HUES48 (cell line): ENCODE results near the gene CBFB.
"Not testable (repeated sequence)": the region's sequence is repeated elsewhere in the genome, so short reads cannot be mapped to it uniquely, and the experiment has no call there.

ENCODE experiments used
- H3K27ac ChIP-seq: one replicate; pipeline ENCODE4 v1.7.0; 2013; ENCODE audit warnings: low read depth, low read length, inconsistent platforms
- H3K27me3 ChIP-seq: 2 replicates; pipeline ENCODE4 v1.6.1; 2013; ENCODE audit warnings: mild to moderate bottlenecking, low read length; ENCODE audit not compliant: control insufficient read depth, insufficient read depth
- H3K36me3 ChIP-seq: 2 replicates; pipeline ENCODE4 v1.6.1; 2013; ENCODE audit warnings: low read length; ENCODE audit not compliant: control insufficient read depth, insufficient read depth
- H3K4me1 ChIP-seq: 2 replicates; pipeline ENCODE4 v1.6.1; 2013; ENCODE audit warnings: mild to moderate bottlenecking, low read length; ENCODE audit not compliant: control insufficient read depth, insufficient read depth
- H3K4me3 ChIP-seq: 2 replicates; pipeline ENCODE4 v1.5.1; 2013; ENCODE audit warnings: mild to moderate bottlenecking, low read depth, low read length
- H3K9ac ChIP-seq: 2 replicates; pipeline ENCODE4 v1.6.1; 2013; ENCODE audit warnings: mild to moderate bottlenecking, low read depth, low read length, moderate library complexity
- H3K9me3 ChIP-seq: 2 replicates; pipeline ENCODE4 v1.6.1; 2013; ENCODE audit warnings: low read length; ENCODE audit not compliant: control insufficient read depth, insufficient read depth

Gene CBFB

GRCh38 chr16:67028696-67029253, at the start of gene CBFB:
TSS of gene CBFB (plus strand) at chr16:67029149. CDS start at chr16:67029408, 259 bp downstream.
- H3K27ac ChIP-seq, result peak within 1 kb of the TSS; percentile 81

GRCh38 chr16:66983033-66983432, 45.9 kb upstream of the CBFB start:
- Histone ChIP-seq H3K27ac (no peak overlapping the region), H3K36me3 (no peaks in the 10 kb centered on the region), H3K9ac (no peak overlapping the region), H3K27me3 (no peaks in the 10 kb centered on the region), H3K4me1 (no peaks in the 10 kb centered on the region), H3K4me3 (no peak overlapping the region), H3K9me3 (no peaks in the 10 kb centered on the region)

More at GRCh38 chr16:67028696-67029253, at the start of gene CBFB:
- H3K9ac ChIP-seq, result peak within 1 kb of the TSS; percentile 69
- no peaks in the 10 kb centered on the region for H3K9me3 ChIP-seq
- H3K36me3 ChIP-seq, result no peaks in the 10 kb centered on the region
- peaks cover 6% of the 10 kb centered on the region; the same call in 1 of the 2 replicates for H3K27me3 ChIP-seq
- H3K4me1 ChIP-seq, result peaks cover 6% of the 10 kb centered on the region
- H3K4me3 ChIP-seq, result peak within 1 kb of the TSS; percentile 88

GRCh38 chr16:66984892-66985311, 44.0 kb upstream of the CBFB start:
- H3K9ac ChIP-seq, result no peak overlapping the region
- no peaks in the 10 kb centered on the region for H3K4me1 ChIP-seq
- H3K27me3 ChIP-seq, result no peaks in the 10 kb centered on the region
- no peak overlapping the region for H3K4me3 ChIP-seq
- no peak overlapping the region for H3K27ac ChIP-seq
- H3K9me3 ChIP-seq, result no peaks in the 10 kb centered on the region
- H3K36me3 ChIP-seq, result no peaks in the 10 kb centered on the region

- no peak overlapping the region for H3K4me3 ChIP-seq
- no peaks in the 10 kb centered on the region for H3K27me3 ChIP-seq
- no peaks in the 10 kb centered on the region for H3K36me3 ChIP-seq
- H3K27ac ChIP-seq, result no peak overlapping the region
- H3K4me1 ChIP-seq, result no peaks in the 10 kb centered on the region
- H3K9me3 ChIP-seq, result no peaks in the 10 kb centered on the region
- H3K9ac ChIP-seq, result no peak overlapping the region
Observed at GRCh38 chr16:66986559-66986958, 42.4 kb upstream of the CBFB start.

GRCh38 chr16:66988197-66988788, 40.7 kb upstream of the CBFB start, which contains the start of gene CES4A:
TSS of gene CES4A (plus strand) at chr16:66988589. CDS start at chr16:66988773, 184 bp downstream.
- no peaks in the 10 kb centered on the region for H3K27me3 ChIP-seq
- no peaks in the 10 kb centered on the region for H3K4me1 ChIP-seq
- no peak within 1 kb of the TSS for H3K27ac ChIP-seq
- H3K36me3 ChIP-seq, result no peaks in the 10 kb centered on the region
- no peak within 1 kb of the TSS for H3K4me3 ChIP-seq
- H3K9me3 ChIP-seq, result no peaks in the 10 kb centered on the region
- no peak within 1 kb of the TSS for H3K9ac ChIP-seq

- Histone ChIP-seq H3K4me1 (no peaks in the 10 kb centered on the region), H3K9me3 (no peaks in the 10 kb centered on the region), H3K4me3 (no peak overlapping the region), H3K27ac (no peak overlapping the region), H3K9ac (no peak overlapping the region), H3K27me3 (no peaks in the 10 kb centered on the region), H3K36me3 (no peaks in the 10 kb centered on the region)
Observed at GRCh38 chr16:66991545-66992077, 37.3 kb upstream of the CBFB start.

GRCh38 chr16:66993558-66993957, 35.4 kb upstream of the CBFB start:
- not testable (repeated sequence) for H3K4me3 ChIP-seq, H3K9ac ChIP-seq, H3K36me3 ChIP-seq, H3K27me3 ChIP-seq, H3K27ac ChIP-seq, H3K4me1 ChIP-seq, H3K9me3 ChIP-seq

- Histone ChIP-seq H3K27me3 (peaks cover 31% of the 10 kb centered on the region), H3K4me3 (no peak overlapping the region)
Observed at GRCh38 chr16:66996324-66996982, 32.5 kb upstream of the CBFB start.

GRCh38 chr16:66996983-66997358, 32.0 kb upstream of the CBFB start:
- Histone ChIP-seq H3K27ac (no peak overlapping the region), H3K36me3 (no peaks in the 10 kb centered on the region), H3K4me3 (no peak overlapping the region), H3K4me1 (no peaks in the 10 kb centered on the region), H3K9me3 (no peaks in the 10 kb centered on the region), H3K9ac (no peak overlapping the region), H3K27me3 (peaks cover 35% of the 10 kb centered on the region)

More at GRCh38 chr16:66996324-66996982, 32.5 kb upstream of the CBFB start:
- H3K9ac ChIP-seq, result no peak overlapping the region
- H3K4me1 ChIP-seq, result no peaks in the 10 kb centered on the region
- no peak overlapping the region for H3K27ac ChIP-seq
- H3K36me3 ChIP-seq, result no peaks in the 10 kb centered on the region
- no peaks in the 10 kb centered on the region for H3K9me3 ChIP-seq

- Histone ChIP-seq H3K27ac (no peak overlapping the region), H3K9ac (no peak overlapping the region), H3K27me3 (peaks cover 46% of the 10 kb centered on the region), H3K36me3 (no peaks in the 10 kb centered on the region), H3K4me1 (no peaks in the 10 kb centered on the region), H3K9me3 (no peaks in the 10 kb centered on the region), H3K4me3 (peak overlapping the region; percentile 75)
Observed at GRCh38 chr16:67000384-67001351, 28.3 kb upstream of the CBFB start.
